HCT116 (cell line): ENCODE measurements around the gene POGLUT2. TPM values are rescaled to one million over a fixed set of nuclear protein-coding genes. Genes with fewer than 3 reads are reported as not detected.

ENCODE experiments used
- ATAC-seq: fragments of 200-7000 bp; cut with Tn5 transposase; 2 replicates; pipeline ENCODE4 v1.9.1; 2020; ENCODE audit warnings: mild to moderate bottlenecking, moderate library complexity
- BruUV-seq: library from RNA; stranded (reverse); fragments of 400-500 nt; replicated peaks from 2 replicates; lab custom pipeline; 2021; lab: Mats Ljungman, UMichigan
- CTCF ChIA-PET: fragments of 300-600 bp; sonication (Branson Sonifier 250); formaldehyde crosslinking; loops from one replicate; lab custom pipeline; 2021; ENCODE audit warnings: antibody characterized with exemption; lab: Charles Lee
- POLR2A ChIA-PET: fragments of 300-600, 350-600 bp; sonication (Branson Sonifier 250); formaldehyde crosslinking; loops from one replicate; lab custom pipeline; 2021; ENCODE audit warnings: antibody characterized with exemption; lab: Charles Lee
- RAD21 ChIA-PET, 2 experiments: fragments of 300-600 bp; sonication (Branson Sonifier 250); formaldehyde crosslinking; loops; one replicate each; lab custom pipeline; 2023; ENCODE audit warnings: low total read pairs in 2 of 2; ENCODE audit not compliant: uncharacterized antibody in 2 of 2, unreplicated experiment in 2 of 2, low non-redundant PET in 1 of 2; lab: Charles Lee
- DNase-seq: peaks from one replicate; pipeline ENCODE4 v3.0.0-alpha.2; 2010; ENCODE audit warnings: low read depth, low spot score
- H2AFZ ChIP-seq: fragments of 200-600 bp; shearing (Covaris generic), sonication (generic); 2 replicates; pipeline ENCODE4 v1.6.1; 2017; ENCODE audit warnings: low read depth, mixed run types, mixed read lengths, antibody characterized with exemption, low read length; ENCODE audit not compliant: poor library complexity, severe bottlenecking
- H3K27ac ChIP-seq: 2 replicates; pipeline ENCODE4 v1.5.1; 2012; ENCODE audit warnings: low read depth, low read length
- H3K27me3 ChIP-seq: fragments of 200-600 bp; sonication (generic); 2 replicates; pipeline ENCODE4 v1.6.1; 2016; ENCODE audit warnings: mixed run types, low read length, mixed read lengths; ENCODE audit not compliant: insufficient read depth
- H3K36me3 ChIP-seq, 2 experiments: fragments of 200-500 bp in 1 of 2; fragments of 200-600 bp in 1 of 2; sonication (Bioruptor generic) in 1 of 2; sonication (generic) in 1 of 2; 2 replicates each; pipeline versions ENCODE4 v1.5.1 to v1.6.1; 2014 to 2016; ENCODE audit warnings: low read length in 2 of 2, inconsistent platforms in 1 of 2, mixed read lengths in 1 of 2, mixed run types in 1 of 2; ENCODE audit not compliant: insufficient read depth in 2 of 2, control insufficient read depth in 1 of 2
- H3K4me1 ChIP-seq, 2 experiments: fragments of 200-600 bp in 1 of 2; sonication (generic) in 1 of 2; 2 replicates each; pipeline versions ENCODE4 v1.5.1 to v1.6.1; 2012 to 2017; ENCODE audit warnings: low read length in 2 of 2, inconsistent platforms in 1 of 2, mild to moderate bottlenecking in 1 of 2, mixed read lengths in 1 of 2, mixed run types in 1 of 2, moderate library complexity in 1 of 2; ENCODE audit not compliant: insufficient read depth in 2 of 2, control insufficient read depth in 1 of 2
- H3K4me2 ChIP-seq: fragments of 200-600 bp; sonication (generic); 2 replicates; pipeline ENCODE4 v1.6.1; 2017; ENCODE audit warnings: mixed run types, low read length, mixed read lengths
- H3K4me3 ChIP-seq, 2 experiments: fragments of 200-600 bp in 1 of 2; sonication (generic) in 1 of 2; replicated peaks in 1 of 2; 2 replicates each; pipeline ENCODE4 v1.5.1; 2011 to 2016; ENCODE audit warnings: low read length in 2 of 2, control low read depth in 1 of 2, low read depth in 1 of 2, mild to moderate bottlenecking in 1 of 2, mixed read lengths in 1 of 2, mixed run types in 1 of 2
- H3K79me2 ChIP-seq: fragments of 200-600 bp; sonication (generic); 2 replicates; pipeline ENCODE4 v1.6.1; 2017; ENCODE audit warnings: mild to moderate bottlenecking, mixed run types, low read length, moderate library complexity, mixed read lengths; ENCODE audit not compliant: insufficient read depth
- H3K9ac ChIP-seq: fragments of 200-600 bp; sonication (generic); 2 replicates; pipeline ENCODE4 v1.6.1; 2016; ENCODE audit warnings: low read length, mixed read lengths
- H3K9me2 ChIP-seq: fragments of 200-600 bp; sonication (generic), shearing (Covaris generic); 2 replicates; pipeline ENCODE4 v1.6.1; 2017; ENCODE audit warnings: mixed run types, mild to moderate bottlenecking, moderate library complexity; ENCODE audit not compliant: insufficient read depth
- H3K9me3 ChIP-seq, 2 experiments: fragments of 200-500 bp in 1 of 2; fragments of 200-600 bp in 1 of 2; sonication (Bioruptor generic) in 1 of 2; sonication (generic) in 1 of 2; 2 replicates each; pipeline ENCODE4 v1.6.1; 2014 to 2017; ENCODE audit warnings: low read length in 2 of 2, mixed read lengths in 2 of 2, inconsistent platforms in 1 of 2, low read depth in 1 of 2, mild to moderate bottlenecking in 1 of 2, mixed run types in 1 of 2, moderate library complexity in 1 of 2; ENCODE audit not compliant: control insufficient read depth in 1 of 2, insufficient read depth in 1 of 2
- H4K20me1 ChIP-seq: fragments of 200-600 bp; sonication (generic), shearing (Covaris generic); 2 replicates; pipeline ENCODE4 v1.6.1; 2017; ENCODE audit warnings: mixed run types, mild to moderate bottlenecking, moderate library complexity; ENCODE audit not compliant: insufficient read depth
- CBX3 ChIP-seq: IDR thresholded peaks from 2 replicates; pipeline ENCODE4 v1.6.1; 2012; ENCODE audit warnings: low read depth
- EGR1 ChIP-seq: IDR thresholded peaks from 2 replicates; pipeline ENCODE4 v1.6.1; 2012; ENCODE audit warnings: low read depth
- ELF1 ChIP-seq: IDR thresholded peaks from 2 replicates; pipeline ENCODE4 v1.6.1; 2012; ENCODE audit warnings: low read depth, borderline replicate concordance
- EZH2 ChIP-seq: fragments of 200-600 bp; sonication (generic); IDR thresholded peaks from 2 replicates; pipeline ENCODE4 v1.6.1; 2017; ENCODE audit warnings: antibody characterized with exemption, mixed run types
- EZH2phosphoT487 ChIP-seq: fragments of 200-600 bp; IDR thresholded peaks from 2 replicates; pipeline ENCODE4 v1.6.1; 2018; ENCODE audit warnings: antibody characterized with exemption, borderline replicate concordance
- FOSL1 ChIP-seq: IDR thresholded peaks from 2 replicates; pipeline ENCODE4 v1.6.1; 2012; ENCODE audit warnings: low read depth
- JUND ChIP-seq: IDR thresholded peaks from 2 replicates; pipeline ENCODE4 v1.6.1; 2012
- POLR2A ChIP-seq: IDR thresholded peaks from 2 replicates; pipeline ENCODE4 v1.7.0; 2011; ENCODE audit warnings: borderline replicate concordance; ENCODE audit not compliant: insufficient read depth, insufficient read length; ENCODE audit errors: extremely low read depth
- RAD21 ChIP-seq: IDR thresholded peaks from 2 replicates; pipeline ENCODE4 v1.6.1; 2012; ENCODE audit warnings: low read depth, mild to moderate bottlenecking
- REST ChIP-seq: IDR thresholded peaks from 2 replicates; pipeline ENCODE4 v1.6.1; 2012; ENCODE audit warnings: low read depth
- SP1 ChIP-seq: IDR thresholded peaks from 2 replicates; pipeline ENCODE4 v1.6.1; 2012; ENCODE audit warnings: low read depth
- ZFX ChIP-seq: fragments of 450-650 bp; IDR thresholded peaks from 2 replicates; pipeline ENCODE4 v1.6.1; 2017
- ZNF274 ChIP-seq: fragments of 200-500 bp; sonication (Bioruptor generic); IDR thresholded peaks from 2 replicates; pipeline ENCODE4 v1.6.1; 2014; ENCODE audit warnings: mild to moderate bottlenecking, low read depth, low read length, inconsistent platforms
- intact Hi-C: fragments of 100-400 bp; cut with micrococcal nuclease; formaldehyde crosslinking; loops from 2 replicates; pipeline ENCODE4 v1.10.0; 2022
- total RNA-seq: library from RNA; stranded (reverse); gene quantifications from one replicate; pipeline ENCODE4 v1.2.1, GENCODE V29; 2021; ENCODE audit not compliant: unreplicated experiment
- TF ChIP-seq, protein P1 (sequence below): IDR thresholded peaks from 2 replicates; pipeline ENCODE4 v1.6.1; 2012
- TF ChIP-seq, protein P2 (sequence below): IDR thresholded peaks from 2 replicates; pipeline ENCODE4 v1.6.1; 2012
- TF ChIP-seq, protein P3 (sequence below): IDR thresholded peaks from 2 replicates; pipeline ENCODE4 v1.6.1; 2011; ENCODE audit warnings: mild to moderate bottlenecking, low read length, moderate library complexity; ENCODE audit not compliant: insufficient replicate concordance; ENCODE audit errors: extremely low read depth

Gene POGLUT2
- total RNA-seq, 1 experiment from 2014 or later = 4.8 TPM

DNA sequence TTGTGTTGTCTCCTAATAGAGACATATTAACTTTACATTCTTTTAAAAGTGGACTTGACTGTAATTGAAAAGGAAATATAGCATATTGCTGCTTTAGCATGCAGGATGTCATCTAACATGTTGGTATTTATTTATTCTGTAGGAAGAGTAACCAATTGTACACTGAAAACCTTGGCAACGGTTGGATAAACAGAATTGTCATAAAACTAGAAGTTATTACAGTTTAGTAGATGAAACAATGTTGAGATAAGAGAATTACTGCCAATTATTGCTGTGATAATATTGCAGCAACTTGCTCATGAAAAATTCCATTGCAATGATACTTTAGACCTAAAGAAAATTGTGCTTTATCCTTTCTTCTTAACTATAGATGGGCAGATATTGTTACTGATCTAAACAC, 39.5 kb upstream of the POGLUT2 start:
- BruUV-seq = no TSS peak
- TF ChIP-seq, protein P1, sequence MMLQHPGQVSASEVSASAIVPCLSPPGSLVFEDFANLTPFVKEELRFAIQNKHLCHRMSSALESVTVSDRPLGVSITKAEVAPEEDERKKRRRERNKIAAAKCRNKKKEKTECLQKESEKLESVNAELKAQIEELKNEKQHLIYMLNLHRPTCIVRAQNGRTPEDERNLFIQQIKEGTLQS = no peak
- TF ChIP-seq ELF1 (no peak), CBX3 (no peak), POLR2A (no peak), ZNF274 (no peak), EGR1 (no peak), EZH2 (no peak), ZFX (no peak)
- TF ChIP-seq, protein P2, sequence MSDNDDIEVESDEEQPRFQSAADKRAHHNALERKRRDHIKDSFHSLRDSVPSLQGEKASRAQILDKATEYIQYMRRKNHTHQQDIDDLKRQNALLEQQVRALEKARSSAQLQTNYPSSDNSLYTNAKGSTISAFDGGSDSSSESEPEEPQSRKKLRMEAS = no peak
- TF ChIP-seq, all 23 proteins: peak for 0

GRCh38 chr13:102836471-102836870, 37.7 kb upstream of the POGLUT2 start:
- Histone ChIP-seq H3K27ac (no peak overlapping the region), H2AFZ (no peak overlapping the region), H3K4me3 (no peak overlapping the region), H3K9ac (no peak overlapping the region), H4K20me1 (no peaks in the 10 kb centered on the region), H3K4me2 (no peak overlapping the region), H3K36me3 (peaks cover 0 to 3% of the 10 kb centered on the region in 2 experiments; a peak in 1 of 4 replicates), H3K27me3 (no peaks in the 10 kb centered on the region), H3K4me1 (no peaks in the 10 kb centered on the region), H3K9me3 (no peaks in the 10 kb centered on the region), H3K79me2 (no peaks in the 10 kb centered on the region), H3K9me2 (no peaks in the 10 kb centered on the region)
- ChIA-PET POLR2A (no interaction called here), RAD21 (no interaction called here), CTCF (no interaction called here)
- no peak for DNase-seq
- no peak for ATAC-seq
- intact Hi-C loops = no loop called here
- no TSS peak for BruUV-seq
- TF ChIP-seq, protein P1 = no peak
- TF ChIP-seq RAD21 (no peak), EZH2phosphoT487 (no peak), REST (no peak), FOSL1 (no peak), SP1 (no peak), JUND (no peak), EZH2 (no peak)
- TF ChIP-seq, protein P3, sequence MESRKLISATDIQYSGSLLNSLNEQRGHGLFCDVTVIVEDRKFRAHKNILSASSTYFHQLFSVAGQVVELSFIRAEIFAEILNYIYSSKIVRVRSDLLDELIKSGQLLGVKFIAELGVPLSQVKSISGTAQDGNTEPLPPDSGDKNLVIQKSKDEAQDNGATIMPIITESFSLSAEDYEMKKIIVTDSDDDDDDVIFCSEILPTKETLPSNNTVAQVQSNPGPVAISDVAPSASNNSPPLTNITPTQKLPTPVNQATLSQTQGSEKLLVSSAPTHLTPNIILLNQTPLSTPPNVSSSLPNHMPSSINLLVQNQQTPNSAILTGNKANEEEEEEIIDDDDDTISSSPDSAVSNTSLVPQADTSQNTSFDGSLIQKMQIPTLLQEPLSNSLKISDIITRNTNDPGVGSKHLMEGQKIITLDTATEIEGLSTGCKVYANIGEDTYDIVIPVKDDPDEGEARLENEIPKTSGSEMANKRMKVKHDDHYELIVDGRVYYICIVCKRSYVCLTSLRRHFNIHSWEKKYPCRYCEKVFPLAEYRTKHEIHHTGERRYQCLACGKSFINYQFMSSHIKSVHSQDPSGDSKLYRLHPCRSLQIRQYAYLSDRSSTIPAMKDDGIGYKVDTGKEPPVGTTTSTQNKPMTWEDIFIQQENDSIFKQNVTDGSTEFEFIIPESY = no peak

More for the DNA sequence above, 39.5 kb upstream of the POGLUT2 start:
- H3K9me3 ChIP-seq = no peaks in the 10 kb centered on the region
- peaks cover 0 to 3% of the 10 kb centered on the region in 2 experiments; a peak in 1 of 4 replicates for H3K36me3 ChIP-seq
- no peak overlapping the region for H3K4me3 ChIP-seq
- H4K20me1 ChIP-seq = no peaks in the 10 kb centered on the region
- ChIA-PET CTCF (no interaction called here), POLR2A (no interaction called here), RAD21 (no interaction called here)
- H3K79me2 ChIP-seq = no peaks in the 10 kb centered on the region
- H3K27me3 ChIP-seq = no peaks in the 10 kb centered on the region
- intact Hi-C loops = no loop called here
- no peaks in the 10 kb centered on the region for H3K9me2 ChIP-seq
- no peak overlapping the region for H3K9ac ChIP-seq
- no peak overlapping the region for H3K27ac ChIP-seq
- no peak for DNase-seq
- no peak for ATAC-seq
- no peaks in the 10 kb centered on the region for H3K4me1 ChIP-seq
- no peak overlapping the region for H2AFZ ChIP-seq
- H3K4me2 ChIP-seq = no peak overlapping the region
